GM18867 (cell line): Measurements from ENCODE around the gene MYCN.

Experiments used
- ATAC-seq: cut with Tn5 transposase; IDR thresholded peaks from one replicate; pipeline ENCODE4 v1.9.1; 2021; ENCODE audit warnings: mild to moderate bottlenecking, moderate library complexity; ENCODE audit not compliant: unreplicated experiment

The MYCN gene

GRCh38 chr2:15992457-15993231 is 52.3 kb downstream of the MYCN start:
- ATAC-seq = no peak

- ATAC-seq = no peak
These were observed 52.9 kb downstream of the MYCN start for GRCh38 chr2:15993232-15993610.

GRCh38 chr2:15993666-15994065 is 53.3 kb downstream of the MYCN start:
- ATAC-seq = no peak

- no peak for ATAC-seq
These were observed 55.3 kb downstream of the MYCN start for GRCh38 chr2:15995603-15996002.
